ENCODE data around the gene WNT6. TPM values are rescaled to one million over a fixed set of nuclear protein-coding genes. Genes with fewer than 3 reads are reported as not detected.

The WNT6 gene
- total RNA-seq, 1 donor from 2014 or later: 2.6 TPM

- no peak overlapping the region for H3K27ac Mint-ChIP-seq (ENCODE audit: unreplicated experiment)
- peaks cover 75% of the 10 kb centered on the region for H3K27me3 Mint-ChIP-seq (ENCODE audit: low read depth, unreplicated experiment)
- DNase-seq (ENCODE audit: low read depth) (no peak), FAIRE-seq (no peak)
- Histone ChIP-seq H3K9ac (ENCODE audit: low read length) (no peak overlapping the region), H3K36me3 (ENCODE audit: insufficient read depth, low read length) (no peaks in the 10 kb centered on the region), H3K4me2 (ENCODE audit: low read length) (no peak overlapping the region), H3K79me2 (ENCODE audit: insufficient read depth, low read length) (no peaks in the 10 kb centered on the region), H3K27me3 (ENCODE audit: insufficient read depth, low read length) (peaks cover 83% of the 10 kb centered on the region), H3K9me3 (ENCODE audit: insufficient read depth, low read depth, low read length) (peaks cover 4% of the 10 kb centered on the region), H2AFZ (ENCODE audit: low read depth, low read length) (no peak overlapping the region), H3K4me1 (ENCODE audit: insufficient read depth, low read length) (no peaks in the 10 kb centered on the region), H3K27ac (ENCODE audit: low read depth, low read length) (no peak overlapping the region), H4K20me1 (ENCODE audit: insufficient read depth, low read length) (peaks cover 6% of the 10 kb centered on the region), H3K4me3 (ENCODE audit: insufficient read depth, low read depth, low read length) (no peak overlapping the region)
- peaks cover 30% of the 10 kb centered on the region for H3K4me1 Mint-ChIP-seq (ENCODE audit: low read depth, unreplicated experiment)
- peaks cover 3% of the 10 kb centered on the region for H3K9me3 Mint-ChIP-seq (ENCODE audit: unreplicated experiment)
- TF ChIP-seq EZH2 (IDR thresholded peaks at IDR 0.05; ENCODE audit: insufficient read depth, low read length) (peak; percentile 61), CTCF (IDR thresholded peaks at IDR 0.05; ENCODE audit: insufficient read depth, low read depth, low read length) (no peak)
- H3K36me3 Mint-ChIP-seq (ENCODE audit: low read depth, unreplicated experiment): no peaks in the 10 kb centered on the region
- H3K4me3 Mint-ChIP-seq (ENCODE audit: unreplicated experiment): no peak overlapping the region
Observed at GRCh38 chr2:218880859-218881594, 21.4 kb downstream of the WNT6 start.

- peaks cover 3% of the 10 kb centered on the region for H3K9me3 Mint-ChIP-seq (ENCODE audit: unreplicated experiment)
- H3K27me3 ChIP-seq (ENCODE audit: insufficient read depth, low read length): peaks cover 80% of the 10 kb centered on the region
- no peak overlapping the region for H3K27ac ChIP-seq (ENCODE audit: low read depth, low read length)
- no peak overlapping the region for H3K9ac ChIP-seq (ENCODE audit: low read length)
- TF ChIP-seq CTCF (IDR thresholded peaks at IDR 0.05; ENCODE audit: insufficient read depth, low read depth, low read length) (no peak), EZH2 (IDR thresholded peaks at IDR 0.05; ENCODE audit: insufficient read depth, low read length) (no peak)
- H3K4me2 ChIP-seq (ENCODE audit: low read length): no peak overlapping the region
- no peak for DNase-seq (ENCODE audit: low read depth)
- H3K4me3 Mint-ChIP-seq (ENCODE audit: unreplicated experiment): no peak overlapping the region
- H3K79me2 ChIP-seq (ENCODE audit: insufficient read depth, low read length): no peaks in the 10 kb centered on the region
- no peak for FAIRE-seq
- peaks cover 74% of the 10 kb centered on the region for H3K27me3 Mint-ChIP-seq (ENCODE audit: low read depth, unreplicated experiment)
- H3K4me3 ChIP-seq (ENCODE audit: insufficient read depth, low read depth, low read length): no peak overlapping the region
- no peaks in the 10 kb centered on the region for H3K36me3 ChIP-seq (ENCODE audit: insufficient read depth, low read length)
- H2AFZ ChIP-seq (ENCODE audit: low read depth, low read length): no peak overlapping the region
- H3K4me1 ChIP-seq (ENCODE audit: insufficient read depth, low read length): no peaks in the 10 kb centered on the region
- peaks cover 4% of the 10 kb centered on the region for H4K20me1 ChIP-seq (ENCODE audit: insufficient read depth, low read length)
- peak overlapping the region; percentile 0 for H3K27ac Mint-ChIP-seq (ENCODE audit: unreplicated experiment)
- H3K9me3 ChIP-seq (ENCODE audit: insufficient read depth, low read depth, low read length): peaks cover 4% of the 10 kb centered on the region
- peaks cover 32% of the 10 kb centered on the region for H3K4me1 Mint-ChIP-seq (ENCODE audit: low read depth, unreplicated experiment)
- H3K36me3 Mint-ChIP-seq (ENCODE audit: low read depth, unreplicated experiment): no peaks in the 10 kb centered on the region
Observed at GRCh38 chr2:218881744-218882460, 22.3 kb downstream of the WNT6 start.

- Histone ChIP-seq H3K4me3 (ENCODE audit: insufficient read depth, low read depth, low read length) (no peak overlapping the region), H3K27ac (ENCODE audit: low read depth, low read length) (no peak overlapping the region), H3K27me3 (ENCODE audit: insufficient read depth, low read length) (peaks cover 80% of the 10 kb centered on the region), H2AFZ (ENCODE audit: low read depth, low read length) (no peak overlapping the region), H3K4me1 (ENCODE audit: insufficient read depth, low read length) (no peaks in the 10 kb centered on the region), H3K36me3 (ENCODE audit: insufficient read depth, low read length) (no peaks in the 10 kb centered on the region), H4K20me1 (ENCODE audit: insufficient read depth, low read length) (peaks cover 3% of the 10 kb centered on the region), H3K4me2 (ENCODE audit: low read length) (no peak overlapping the region), H3K9ac (ENCODE audit: low read length) (no peak overlapping the region), H3K79me2 (ENCODE audit: insufficient read depth, low read length) (no peaks in the 10 kb centered on the region), H3K9me3 (ENCODE audit: insufficient read depth, low read depth, low read length) (peaks cover 4% of the 10 kb centered on the region)
- DNase-seq (ENCODE audit: low read depth) (no peak), FAIRE-seq (no peak)
- H3K36me3 Mint-ChIP-seq (ENCODE audit: low read depth, unreplicated experiment): no peaks in the 10 kb centered on the region
- H3K27ac Mint-ChIP-seq (ENCODE audit: unreplicated experiment): no peak overlapping the region
- no peak overlapping the region for H3K4me3 Mint-ChIP-seq (ENCODE audit: unreplicated experiment)
- TF ChIP-seq CTCF (IDR thresholded peaks at IDR 0.05; ENCODE audit: insufficient read depth, low read depth, low read length) (no peak), EZH2 (IDR thresholded peaks at IDR 0.05; ENCODE audit: insufficient read depth, low read length) (no peak)
- peaks cover 3% of the 10 kb centered on the region for H3K9me3 Mint-ChIP-seq (ENCODE audit: unreplicated experiment)
- peaks cover 35% of the 10 kb centered on the region for H3K4me1 Mint-ChIP-seq (ENCODE audit: low read depth, unreplicated experiment)
- H3K27me3 Mint-ChIP-seq (ENCODE audit: low read depth, unreplicated experiment): peaks cover 74% of the 10 kb centered on the region
Observed at GRCh38 chr2:218882461-218882816, 22.8 kb downstream of the WNT6 start.
